HepG2 (cell line): Measurements from ENCODE around the gene GZMA. TPM values are rescaled to one million over a fixed set of nuclear protein-coding genes. Genes with fewer than 3 reads are reported as not detected.

Source experiments
- ATAC-seq: fragments of 200-7000 bp; cut with Tn5 transposase; 3 replicates; pipeline ENCODE4 v1.9.1; 2020; ENCODE audit warnings: mild to moderate bottlenecking, moderate library complexity
- BruUV-seq: library from RNA; stranded (reverse); fragments of 400-500 nt; replicated peaks from 2 replicates; lab custom pipeline; 2021; lab: Mats Ljungman, UMichigan
- CTCF ChIA-PET: fragments of 300-600 bp; formaldehyde crosslinking; extraction: SDS; loops from one replicate; lab custom pipeline; 2021; ENCODE audit warnings: low total read pairs, inconsistent platforms, low intra/inter-chr PET ratio; lab: Yijun Ruan, JAX
- POLR2A ChIA-PET: fragments of 350-600 bp; sonication (Branson Sonifier 250); formaldehyde crosslinking; loops from one replicate; lab custom pipeline; 2020; ENCODE audit warnings: antibody characterized with exemption, inconsistent platforms; lab: Yijun Ruan, JAX
- DNase-seq: peaks from one replicate; pipeline ENCODE4 v3.0.0-alpha.2; 2015; ENCODE audit warnings: low spot score
- FAIRE-seq: peaks from 3 replicates; lab custom pipeline; 2011; peaks lifted over from hg19 to GRCh38; lab: Jason Lieb, UNC
- H2AFZ ChIP-seq: one replicate; pipeline ENCODE4 v1.6.1; 2011; ENCODE audit warnings: low read length, inconsistent platforms
- H3K27ac ChIP-seq: fragments of 300-600 bp; 3 replicates; pipeline ENCODE4 v1.8.0; 2011; ENCODE audit warnings: mixed run types, mild to moderate bottlenecking, mixed read lengths, low read length, inconsistent platforms; ENCODE audit not compliant: insufficient read depth; ENCODE audit errors: extremely low read length
- H3K27me3 ChIP-seq, 2 experiments: fragments of 200-600 bp in 1 of 2; 2 replicates in 1 of 2; 3 replicates in 1 of 2; pipeline versions ENCODE4 v1.6.0 to v1.8.0; 2011; ENCODE audit warnings: low read length in 2 of 2, mild to moderate bottlenecking in 2 of 2, moderate library complexity in 2 of 2, inconsistent platforms in 1 of 2; ENCODE audit not compliant: insufficient read depth in 2 of 2, control insufficient read depth in 1 of 2
- H3K36me3 ChIP-seq, 2 experiments: fragments of 200-600 bp in 1 of 2; replicated peaks in 1 of 2; 2 replicates in 1 of 2; 3 replicates in 1 of 2; pipeline versions ENCODE4 v1.5.1 to v1.8.0; 2011; ENCODE audit warnings: low read length in 2 of 2, inconsistent platforms in 1 of 2; ENCODE audit not compliant: insufficient read depth in 2 of 2, control insufficient read depth in 1 of 2
- H3K4me1 ChIP-seq: 2 replicates; pipeline ENCODE4 v1.5.1; 2012; ENCODE audit warnings: low read length, inconsistent platforms; ENCODE audit not compliant: insufficient read depth
- H3K4me2 ChIP-seq: 2 replicates; pipeline ENCODE4 v1.6.0; 2011; ENCODE audit warnings: low read depth, low read length, inconsistent platforms
- H3K4me3 ChIP-seq, 3 experiments: fragments of 200-600 bp in 1 of 3; sonication (generic), shearing (Covaris generic) in 1 of 3; replicated peaks in 1 of 3; 2 replicates each; pipeline ENCODE4 v1.5.1; 2011 to 2016; ENCODE audit warnings: low read length in 3 of 3, inconsistent platforms in 2 of 3, low read depth in 2 of 3, mild to moderate bottlenecking in 2 of 3, control low read depth in 1 of 3, mixed read lengths in 1 of 3; ENCODE audit not compliant: insufficient read depth in 1 of 3
- H3K79me2 ChIP-seq: one replicate; pipeline ENCODE4 v1.6.1; 2011; ENCODE audit warnings: low read length, inconsistent platforms; ENCODE audit not compliant: insufficient read depth
- H3K9ac ChIP-seq: 2 replicates; pipeline ENCODE4 v1.6.0; 2011; ENCODE audit warnings: mild to moderate bottlenecking, low read depth, low read length, inconsistent platforms; ENCODE audit not compliant: insufficient read depth
- H3K9me3 ChIP-seq: 2 replicates; pipeline ENCODE4 v1.5.1; 2012; ENCODE audit warnings: mild to moderate bottlenecking, low read length
- H4K20me1 ChIP-seq: 2 replicates; pipeline ENCODE4 v1.6.0; 2011; ENCODE audit warnings: inconsistent platforms, mild to moderate bottlenecking, low read length, moderate library complexity; ENCODE audit not compliant: insufficient read depth
- FOXP4 ChIP-seq: sonication (generic); formaldehyde crosslinking; IDR thresholded peaks from 2 replicates; pipeline ENCODE4 v1.4.0; 2020; ENCODE audit warnings: missing genetic modification reagents
- MIER2 ChIP-seq: IDR thresholded peaks from 2 replicates; pipeline ENCODE4 v1.6.1; 2016; ENCODE audit warnings: missing biosample characterization, missing genetic modification reagents
- PBX3 ChIP-seq: sonication (generic); formaldehyde crosslinking; IDR thresholded peaks from 2 replicates; pipeline ENCODE4 v1.8.1; 2023; ENCODE audit warnings: missing genetic modification reagents, inconsistent platforms, borderline replicate concordance
- PRDM4 ChIP-seq: sonication (generic); formaldehyde crosslinking; IDR thresholded peaks from 2 replicates; pipeline ENCODE4 v1.9.0; 2021; ENCODE audit warnings: missing genetic modification reagents, borderline replicate concordance
- SKIL ChIP-seq: sonication (generic); formaldehyde crosslinking; IDR thresholded peaks from 2 replicates; pipeline ENCODE4 v1.8.0; 2022; ENCODE audit warnings: missing genetic modification reagents, mild to moderate bottlenecking, moderate library complexity, borderline replicate concordance
- SP4 ChIP-seq: sonication (generic); formaldehyde crosslinking; IDR thresholded peaks from 2 replicates; pipeline ENCODE4 v1.8.1; 2023; ENCODE audit warnings: mild to moderate bottlenecking, missing genetic modification reagents
- ZBTB44 ChIP-seq: sonication (generic); formaldehyde crosslinking; IDR thresholded peaks from 2 replicates; pipeline ENCODE4 v1.4.0; 2020; ENCODE audit warnings: missing genetic modification reagents
- WGBS: methylation state at CpG from one replicate; pipeline ENCODE4 v1.1.6; 2017; ENCODE audit warnings: low lambda C conversion rate; 5-methylcytosine and 5-hydroxymethylcytosine counted together
- in situ Hi-C: cut with HindIII; loops from 2 replicates; pipeline ENCODE4 v1.10.0; 2017; ENCODE audit warnings: low pct_unique_long_range_greater_than_20kb; ENCODE audit not compliant: extremely low pct_ligation_motif_present
- intact Hi-C: fragments of 100-400 bp; cut with micrococcal nuclease; formaldehyde crosslinking; loops from one replicate; pipeline ENCODE4 v1.10.0; 2022; ENCODE audit not compliant: unreplicated experiment
- polyA plus RNA-seq, 8 experiments: library from polyadenylated mRNA; depleted of rRNA in 3 of 8; stranded (reverse) in 7 of 8; unstranded in 1 of 8; fragments of >200 nt; fragmentation: Illumina TruSeq in 4 of 8; extraction: Trizol in 4 of 8; gene quantifications; 2 replicates each; pipeline versions ENCODE4 v1.2.1 to v1.2.3, GENCODE V29; 2011 to 2016; ENCODE audit warnings: low read depth in 4 of 8, missing spikeins in 1 of 8, mixed read lengths in 1 of 8; ENCODE audit not compliant: insufficient read depth in 1 of 8
- total RNA-seq, 5 experiments: library from RNA; depleted of rRNA; stranded (reverse); fragments of >200 nt; fragmentation: Illumina TruSeq; extraction: Trizol; gene quantifications; 2 replicates each; pipeline ENCODE4 v1.2.3, GENCODE V29; 2016; ENCODE audit warnings: low read depth in 1 of 5

Gene GZMA
- total and polyA plus RNA-seq, 2 of the 13 experiments (the other 11 are each of a cell fraction or from before 2014, with no cell fraction given): not detected

- no peak for TF ChIP-seq FOXP4
- TF ChIP-seq, all 625 proteins: peak for 0
Measured at GRCh38 chr5:55104036-55104772, 1.8 kb downstream of the GZMA start (continued).

GRCh38 chr5:55104946-55105701 lies 2.7 kb downstream of the GZMA start:
- H4K20me1 ChIP-seq: no peaks in the 10 kb centered on the region
- no peak overlapping the region for H3K4me3 ChIP-seq
- ChIA-PET POLR2A (no interaction called here), CTCF (no interaction called here)
- H3K9ac ChIP-seq: no peak overlapping the region
- FAIRE-seq: no peak
- BruUV-seq: no TSS peak
- H3K27me3 ChIP-seq: no peaks in the 10 kb centered on the region
- in situ Hi-C loops: no loop called here
- H3K9me3 ChIP-seq: no peaks in the 10 kb centered on the region
- no peak overlapping the region for H2AFZ ChIP-seq
- no peak overlapping the region for H3K27ac ChIP-seq
- no peaks in the 10 kb centered on the region for H3K36me3 ChIP-seq
- WGBS: under 1% methylated on average over 5 of the region's 5 CpGs
- H3K4me1 ChIP-seq: no peaks in the 10 kb centered on the region
- H3K79me2 ChIP-seq: no peaks in the 10 kb centered on the region
- H3K4me2 ChIP-seq: no peak overlapping the region
- intact Hi-C loops: no loop called here
- no peak for DNase-seq
- no peak for ATAC-seq
- no peak for TF ChIP-seq SKIL (CRISPR knock-in tag)
- TF ChIP-seq PRDM4 (CRISPR knock-in tag): no peak
- no peak for TF ChIP-seq SP4 (CRISPR knock-in tag)
- TF ChIP-seq MIER2 (CRISPR knock-in tag): no peak
- no peak for TF ChIP-seq ZBTB44
- TF ChIP-seq PBX3: no peak
